Smooth muscle cell (in vitro differentiated cells): ENCODE results near the gene PNPLA8. TPM values are rescaled to one million over a fixed set of nuclear protein-coding genes. Genes with fewer than 3 reads are reported as not detected.

Experiments used
- DNase-seq: peaks from one replicate; lab custom pipeline; 2025; ENCODE audit not compliant: unreplicated experiment; lab: John Stamatoyannopoulos, UW
- H2AFZ ChIP-seq: fragments of 200-600 bp; sonication (generic); 2 replicates; pipeline ENCODE4 v1.6.0; 2016; ENCODE audit warnings: antibody characterized with exemption, low read depth, mild to moderate bottlenecking
- H3F3A ChIP-seq: fragments of 200-600 bp; sonication (generic); 2 replicates; pipeline ENCODE4 v1.6.0; 2017; ENCODE audit warnings: antibody characterized with exemption, low read depth
- H3K27ac ChIP-seq: fragments of 200-600 bp; sonication (generic); 2 replicates; pipeline ENCODE4 v1.5.1; 2016; ENCODE audit warnings: low read depth, mild to moderate bottlenecking
- H3K27me3 ChIP-seq: fragments of 200-600 bp; sonication (generic); 2 replicates; pipeline ENCODE4 v1.6.1; 2016; ENCODE audit warnings: low read depth, mild to moderate bottlenecking
- H3K36me3 ChIP-seq: fragments of 200-600 bp; sonication (generic); 2 replicates; pipeline ENCODE4 v1.5.1; 2016; ENCODE audit warnings: low read depth
- H3K4me1 ChIP-seq: fragments of 200-600 bp; sonication (generic); 2 replicates; pipeline ENCODE4 v1.5.1; 2016; ENCODE audit warnings: low read depth
- H3K4me2 ChIP-seq: fragments of 200-600 bp; sonication (generic); 2 replicates; pipeline ENCODE4 v1.6.0; 2016; ENCODE audit warnings: mild to moderate bottlenecking
- H3K4me3 ChIP-seq: fragments of 200-600 bp; sonication (generic); 2 replicates; pipeline ENCODE4 v1.5.1; 2016; ENCODE audit warnings: mild to moderate bottlenecking
- H3K79me2 ChIP-seq: fragments of 200-600 bp; sonication (generic); 2 replicates; pipeline ENCODE4 v1.6.0; 2016; ENCODE audit warnings: low read depth, mild to moderate bottlenecking
- H3K9ac ChIP-seq: fragments of 200-600 bp; sonication (generic); 2 replicates; pipeline ENCODE4 v1.6.0; 2016; ENCODE audit warnings: low read depth
- H3K9me3 ChIP-seq: fragments of 200-600 bp; sonication (generic); replicated peaks from 2 replicates; pipeline ENCODE4 v1.5.1; 2016; ENCODE audit warnings: low read depth
- H4K20me1 ChIP-seq: fragments of 200-600 bp; sonication (generic); 2 replicates; pipeline ENCODE4 v1.6.0; 2016; ENCODE audit warnings: low read depth
- CTCF ChIP-seq: fragments of 200-600 bp; sonication (generic); IDR thresholded peaks from 2 replicates; pipeline ENCODE4 v1.5.1; 2017; ENCODE audit warnings: borderline replicate concordance, mild to moderate bottlenecking, antibody characterized with exemption; ENCODE audit not compliant: insufficient read depth, poor library complexity, severe bottlenecking
- WGBS: methylation state at CpG from one replicate; pipeline ENCODE4 v1.1.7; 2016; ENCODE audit warnings: low lambda C conversion rate; 5-methylcytosine and 5-hydroxymethylcytosine counted together
- polyA plus RNA-seq: library from polyadenylated mRNA; unstranded; fragments of >200 nt; fragmentation: Nextera tagmentation; extraction: Ambion mirVana; gene quantifications from 2 replicates; pipeline ENCODE4 v1.2.1, GENCODE V29; 2016
- total RNA-seq: library from RNA; depleted of rRNA; stranded (reverse); fragments of >200 nt; gene quantifications from 2 replicates; pipeline ENCODE4 v1.2.3, GENCODE V29; 2014

Gene PNPLA8
- total and polyA plus RNA-seq, 2 experiments from 2014 or later, result 18.6 to 52.5 TPM

GRCh38 chr7:108421720-108422331 is 104.1 kb downstream of the PNPLA8 start:
- no peak for TF ChIP-seq CTCF
- DNase-seq, result no peak
- H3K27me3 ChIP-seq, result no peaks in the 10 kb centered on the region
- WGBS, result 56% methylated on average over 3 of the region's 3 CpGs
- no peaks in the 10 kb centered on the region for H3F3A ChIP-seq
- no peaks in the 10 kb centered on the region for H3K9me3 ChIP-seq
- no peaks in the 10 kb centered on the region for H3K79me2 ChIP-seq
- H3K9ac ChIP-seq, result no peak overlapping the region
- no peak overlapping the region for H3K27ac ChIP-seq
- no peak overlapping the region for H2AFZ ChIP-seq
- no peaks in the 10 kb centered on the region for H3K4me1 ChIP-seq
- H4K20me1 ChIP-seq, result no peaks in the 10 kb centered on the region
- no peaks in the 10 kb centered on the region for H3K36me3 ChIP-seq
- H3K4me2 ChIP-seq, result no peak overlapping the region
- H3K4me3 ChIP-seq, result no peak overlapping the region

Other genes starting within 250 kb of the PNPLA8 start
- gene NRCAM, start 69.7 kb downstream of the PNPLA8 start, total RNA-seq, result 0.22 and 0.49 TPM in 2 replicates
- 0.30 TPM in 1 of 2 replicates, not detected in the other for gene NRCAM, start 69.7 kb downstream of the PNPLA8 start, polyA plus RNA-seq
- gene THAP5, start 43.6 kb upstream of the PNPLA8 start, total RNA-seq, result 32.5 and 45.0 TPM in 2 replicates
- gene THAP5, start 43.6 kb upstream of the PNPLA8 start, polyA plus RNA-seq, result 8.2 and 9.4 TPM in 2 replicates
- gene DNAJB9, start 43.7 kb upstream of the PNPLA8 start, total RNA-seq, result 74.7 and 84.1 TPM in 2 replicates
- 40.4 and 46.1 TPM in 2 replicates for gene DNAJB9, start 43.7 kb upstream of the PNPLA8 start, polyA plus RNA-seq